Measurements from ENCODE around the gene C9orf153. TPM values are rescaled to one million over a fixed set of nuclear protein-coding genes. Genes with fewer than 3 reads are reported as not detected.
"Not testable (repeated sequence)": the region's sequence is repeated elsewhere in the genome, so short reads cannot be mapped to it uniquely, and the experiment has no call there.

C9orf153 gene
- 0.49 TPM for total RNA-seq
- under 1 TPM in 6 of 8 donors, not detected in 2; 0.10 to 0.40 (median 0.15) TPM for polyA plus RNA-seq (ENCODE audit: insufficient read depth in 1 of 8, insufficient read length in 8 of 8, low replicate concordance in 1 of 8)
- long read RNA-seq, donor 1, result 0 reads
- long read RNA-seq, donor 2, result 0 reads
- long read RNA-seq, donor 3, result 0 reads
- long read RNA-seq, donor 4, result 0 reads
- long read RNA-seq, donor 5, result 0 reads
- long read RNA-seq, donor 6, result 0 reads
- long read RNA-seq, donor 7, result 0 reads
- long read RNA-seq, donor 8, result 0 reads
- long read RNA-seq, donor 9, result 0 reads
- long read RNA-seq, donor 10, result 0 reads
- long read RNA-seq, donor 11, result 0 reads

- Histone ChIP-seq H3K27ac (ENCODE audit: low read length) (no peak within 1 kb of the TSS), H3K27me3 (ENCODE audit: control insufficient read depth, insufficient read depth, low read length) (no peaks in the 10 kb centered on the region), H3K4me1 (ENCODE audit: control insufficient read depth, insufficient read depth, low read length) (peaks cover 10% of the 10 kb centered on the region), H3K36me3 (ENCODE audit: control insufficient read depth, insufficient read depth, low read length) (peaks cover 16% of the 10 kb centered on the region), H3K9me3 (replicated peaks; ENCODE audit: control insufficient read depth, low read depth, low read length) (no peaks in the 10 kb centered on the region), H3K4me3 (ENCODE audit: low read length) (no peak within 1 kb of the TSS)
- WGBS (ENCODE audit: insufficient coverage), result 63% methylated on average over 3 of the region's 8 CpGs
- no peak for DNase-seq
Observed at GRCh38 chr9:86259557-86259956, at the start of gene C9orf153. TSS of gene C9orf153 (minus strand) at chr9:86259657. CDS start at chr9:86229603, 30,054 bp downstream.

- Histone ChIP-seq H3K27me3 (ENCODE audit: control insufficient read depth, insufficient read depth, low read length) (no peaks in the 10 kb centered on the region), H3K9me3 (replicated peaks; ENCODE audit: control insufficient read depth, low read depth, low read length) (no peaks in the 10 kb centered on the region), H3K36me3 (ENCODE audit: control insufficient read depth, insufficient read depth, low read length) (peaks cover 27% of the 10 kb centered on the region), H3K4me1 (ENCODE audit: control insufficient read depth, insufficient read depth, low read length) (no peaks in the 10 kb centered on the region), H3K27ac (ENCODE audit: low read length) (no peak overlapping the region), H3K4me3 (ENCODE audit: low read length) (no peak overlapping the region)
- no peak for DNase-seq
- no CpG with 5 or more reads among the region's 1 CpG for WGBS (ENCODE audit: insufficient coverage)
Observed at GRCh38 chr9:86308687-86309086, 49.2 kb upstream of the C9orf153 start.

GRCh38 chr9:86304236-86304730 is 44.8 kb upstream of the C9orf153 start:
- no peak for DNase-seq
- Histone ChIP-seq H3K4me1 (ENCODE audit: control insufficient read depth, insufficient read depth, low read length) (no peaks in the 10 kb centered on the region), H3K4me3 (ENCODE audit: low read length) (no peak overlapping the region), H3K9me3 (replicated peaks; ENCODE audit: control insufficient read depth, low read depth, low read length) (no peaks in the 10 kb centered on the region), H3K27me3 (ENCODE audit: control insufficient read depth, insufficient read depth, low read length) (no peaks in the 10 kb centered on the region), H3K27ac (ENCODE audit: low read length) (no peak overlapping the region), H3K36me3 (ENCODE audit: control insufficient read depth, insufficient read depth, low read length) (peaks cover 35% of the 10 kb centered on the region)
- WGBS (ENCODE audit: insufficient coverage), result no CpG with 5 or more reads among the region's 3 CpGs

- Histone ChIP-seq H3K27ac (ENCODE audit: low read length) (no peak overlapping the region), H3K36me3 (ENCODE audit: control insufficient read depth, insufficient read depth, low read length) (peaks cover 41% of the 10 kb centered on the region), H3K9me3 (replicated peaks; ENCODE audit: control insufficient read depth, low read depth, low read length) (no peaks in the 10 kb centered on the region), H3K27me3 (ENCODE audit: control insufficient read depth, insufficient read depth, low read length) (no peaks in the 10 kb centered on the region), H3K4me3 (ENCODE audit: low read length) (no peak overlapping the region), H3K4me1 (ENCODE audit: control insufficient read depth, insufficient read depth, low read length) (no peaks in the 10 kb centered on the region)
- no peak for DNase-seq
- no CpG with 5 or more reads among the region's 4 CpGs for WGBS (ENCODE audit: insufficient coverage)
Observed at GRCh38 chr9:86303316-86303975, 44.0 kb upstream of the C9orf153 start.

- DNase-seq, result no peak
- Histone ChIP-seq H3K4me1 (ENCODE audit: control insufficient read depth, insufficient read depth, low read length) (no peaks in the 10 kb centered on the region), H3K27ac (ENCODE audit: low read length) (no peak overlapping the region), H3K9me3 (replicated peaks; ENCODE audit: control insufficient read depth, low read depth, low read length) (no peaks in the 10 kb centered on the region), H3K36me3 (ENCODE audit: control insufficient read depth, insufficient read depth, low read length) (peaks cover 38% of the 10 kb centered on the region), H3K4me3 (ENCODE audit: low read length) (no peak overlapping the region), H3K27me3 (ENCODE audit: control insufficient read depth, insufficient read depth, low read length) (no peaks in the 10 kb centered on the region)
- WGBS (ENCODE audit: insufficient coverage), result no CpG with 5 or more reads among the region's 1 CpG
Observed at GRCh38 chr9:86301686-86302085, 42.2 kb upstream of the C9orf153 start.

- 56% methylated on average over 1 of the region's 2 CpGs for WGBS (ENCODE audit: insufficient coverage)
- Histone ChIP-seq H3K36me3 (ENCODE audit: control insufficient read depth, insufficient read depth, low read length) (peaks cover 38% of the 10 kb centered on the region), H3K4me3 (ENCODE audit: low read length) (no peak overlapping the region), H3K9me3 (replicated peaks; ENCODE audit: control insufficient read depth, low read depth, low read length) (no peaks in the 10 kb centered on the region), H3K4me1 (ENCODE audit: control insufficient read depth, insufficient read depth, low read length) (no peaks in the 10 kb centered on the region), H3K27ac (ENCODE audit: low read length) (no peak overlapping the region), H3K27me3 (ENCODE audit: control insufficient read depth, insufficient read depth, low read length) (no peaks in the 10 kb centered on the region)
- DNase-seq, result no peak
Observed at GRCh38 chr9:86300701-86301100, 41.2 kb upstream of the C9orf153 start.

- H3K36me3 ChIP-seq (ENCODE audit: control insufficient read depth, insufficient read depth, low read length), result peaks cover 34% of the 10 kb centered on the region
Observed at GRCh38 chr9:86298873-86299272, 39.4 kb upstream of the C9orf153 start.

GRCh38 chr9:86290341-86290740 is 30.9 kb upstream of the C9orf153 start:
- WGBS (ENCODE audit: insufficient coverage), result no CpG with 5 or more reads among the region's 6 CpGs
- not testable (repeated sequence) for H3K4me1 ChIP-seq (ENCODE audit: control insufficient read depth, insufficient read depth, low read length); H3K36me3 ChIP-seq (ENCODE audit: control insufficient read depth, insufficient read depth, low read length); H3K4me3 ChIP-seq (ENCODE audit: low read length); H3K27me3 ChIP-seq (ENCODE audit: control insufficient read depth, insufficient read depth, low read length); H3K27ac ChIP-seq (ENCODE audit: low read length); DNase-seq; H3K9me3 ChIP-seq (replicated peaks; ENCODE audit: control insufficient read depth, low read depth, low read length)

More at GRCh38 chr9:86298873-86299272, 39.4 kb upstream of the C9orf153 start:
- 88% methylated on average over 9 of the region's 11 CpGs for WGBS (ENCODE audit: insufficient coverage)
- H3K27me3 ChIP-seq (ENCODE audit: control insufficient read depth, insufficient read depth, low read length), result no peaks in the 10 kb centered on the region
- no peak overlapping the region for H3K4me3 ChIP-seq (ENCODE audit: low read length)
- no peak for DNase-seq
- H3K4me1 ChIP-seq (ENCODE audit: control insufficient read depth, insufficient read depth, low read length), result no peaks in the 10 kb centered on the region
- no peak overlapping the region for H3K27ac ChIP-seq (ENCODE audit: low read length)
- H3K9me3 ChIP-seq (replicated peaks; ENCODE audit: control insufficient read depth, low read depth, low read length), result no peaks in the 10 kb centered on the region

GRCh38 chr9:86288499-86289198 is 29.2 kb upstream of the C9orf153 start:
- Histone ChIP-seq H3K4me3 (ENCODE audit: low read length) (no peak overlapping the region), H3K4me1 (ENCODE audit: control insufficient read depth, insufficient read depth, low read length) (no peaks in the 10 kb centered on the region), H3K9me3 (replicated peaks; ENCODE audit: control insufficient read depth, low read depth, low read length) (no peaks in the 10 kb centered on the region), H3K27me3 (ENCODE audit: control insufficient read depth, insufficient read depth, low read length) (no peaks in the 10 kb centered on the region), H3K27ac (ENCODE audit: low read length) (no peak overlapping the region), H3K36me3 (ENCODE audit: control insufficient read depth, insufficient read depth, low read length) (no peaks in the 10 kb centered on the region)
- 92% methylated on average over 2 of the region's 6 CpGs for WGBS (ENCODE audit: insufficient coverage)
- no peak for DNase-seq

GRCh38 chr9:86287013-86287412 is 27.6 kb upstream of the C9orf153 start:
- Histone ChIP-seq H3K4me3 (ENCODE audit: low read length) (no peak overlapping the region), H3K27me3 (ENCODE audit: control insufficient read depth, insufficient read depth, low read length) (no peaks in the 10 kb centered on the region), H3K27ac (ENCODE audit: low read length) (no peak overlapping the region), H3K36me3 (ENCODE audit: control insufficient read depth, insufficient read depth, low read length) (no peaks in the 10 kb centered on the region), H3K9me3 (replicated peaks; ENCODE audit: control insufficient read depth, low read depth, low read length) (no peaks in the 10 kb centered on the region), H3K4me1 (ENCODE audit: control insufficient read depth, insufficient read depth, low read length) (peaks cover 5% of the 10 kb centered on the region)
- DNase-seq, result peak; percentile 22
- WGBS (ENCODE audit: insufficient coverage), result 30% methylated on average over 2 of the region's 7 CpGs
